Caco-2 (cell line): Measurements from ENCODE around the gene ALDH1A1. TPM values are rescaled to one million over a fixed set of nuclear protein-coding genes. Genes with fewer than 3 reads are reported as not detected.

Source experiments
- BruUV-seq: library from RNA; stranded (reverse); fragments of 400-500 nt; replicated peaks from 2 replicates; lab custom pipeline; 2021; lab: Mats Ljungman, UMichigan
- CTCF ChIA-PET: fragments of 300-600 bp; sonication (Branson Sonifier 250); formaldehyde crosslinking; loops from one replicate; lab custom pipeline; 2022; ENCODE audit warnings: antibody characterized with exemption; lab: Charles Lee
- POLR2A ChIA-PET: fragments of 300-600 bp; sonication (Branson Sonifier 250); formaldehyde crosslinking; loops from one replicate; lab custom pipeline; 2022; ENCODE audit warnings: antibody characterized with exemption; lab: Charles Lee
- DNase-seq, 2 experiments: peaks; one replicate each; pipeline versions ENCODE4 v3.0.0 to v3.0.0-alpha.2; 2020 to 2022
- H3K27me3 ChIP-seq: replicated peaks from 2 replicates; pipeline ENCODE4 v1.6.0; 2011; ENCODE audit warnings: low read length; ENCODE audit not compliant: control insufficient read depth, insufficient read depth
- H3K36me3 ChIP-seq: 2 replicates; pipeline ENCODE4 v1.5.1; 2011; ENCODE audit warnings: low read length; ENCODE audit not compliant: control insufficient read depth, insufficient read depth
- H3K4me1 ChIP-seq: fragments of 250-450 bp; sonication (Bioruptor Pico); 2 replicates; pipeline ENCODE4 v1.5.1; 2020; ENCODE audit warnings: mild to moderate bottlenecking
- H3K4me3 ChIP-seq: 2 replicates; pipeline ENCODE4 v1.5.1; 2011; ENCODE audit warnings: low read depth, mild to moderate bottlenecking, control low read depth, low read length
- H3K9me3 ChIP-seq: fragments of 250-450 bp; sonication (Bioruptor Pico); 2 replicates; pipeline ENCODE4 v1.5.1; 2020; ENCODE audit warnings: mild to moderate bottlenecking, moderate library complexity
- H3K27ac Mint-ChIP-seq: one replicate; pipeline ENCODE4 v1.8.0; 2022; ENCODE audit warnings: mixed read lengths; ENCODE audit not compliant: unreplicated experiment
- H3K27me3 Mint-ChIP-seq: one replicate; pipeline ENCODE4 v1.8.0; 2022; ENCODE audit warnings: mixed read lengths; ENCODE audit not compliant: insufficient read depth, unreplicated experiment
- H3K36me3 Mint-ChIP-seq: one replicate; pipeline ENCODE4 v1.8.0; 2022; ENCODE audit warnings: mild to moderate bottlenecking, mixed read lengths; ENCODE audit not compliant: insufficient read depth, unreplicated experiment
- H3K4me1 Mint-ChIP-seq: one replicate; pipeline ENCODE4 v1.8.0; 2022; ENCODE audit warnings: low read depth, mixed read lengths; ENCODE audit not compliant: unreplicated experiment
- H3K4me3 Mint-ChIP-seq: one replicate; pipeline ENCODE4 v1.8.0; 2022; ENCODE audit warnings: mild to moderate bottlenecking, moderate library complexity, mixed read lengths; ENCODE audit not compliant: unreplicated experiment
- H3K9me3 Mint-ChIP-seq: one replicate; pipeline ENCODE4 v1.8.0; 2022; ENCODE audit warnings: mixed read lengths; ENCODE audit not compliant: unreplicated experiment
- CTCF ChIP-seq, 2 experiments: fragments of 200-600 bp in 1 of 2; IDR thresholded peaks; 1 replicate in 1 of 2; 2 replicates in 1 of 2; pipeline versions ENCODE4 v1.5.1 to v1.8.0; 2011 to 2022; ENCODE audit warnings: antibody characterized with exemption in 1 of 2, control low read depth in 1 of 2, inconsistent platforms in 1 of 2, low read depth in 1 of 2, low read length in 1 of 2, mild to moderate bottlenecking in 1 of 2, moderate library complexity in 1 of 2; ENCODE audit not compliant: insufficient read depth in 1 of 2, severe bottlenecking in 1 of 2, unreplicated experiment in 1 of 2
- intact Hi-C: fragments of 100-400 bp; cut with micrococcal nuclease; formaldehyde crosslinking; loops from one replicate; pipeline ENCODE4 v1.10.0; 2022; ENCODE audit not compliant: unreplicated experiment
- total RNA-seq: library from RNA; stranded (reverse); gene quantifications from 2 replicates; pipeline ENCODE4 v1.2.3, GENCODE V29; 2022

ALDH1A1 gene
- total RNA-seq, 1 experiment from 2014 or later, result 119 TPM

- Histone ChIP-seq H3K36me3 (no peaks in the 10 kb centered on the region), H3K4me1 (no peaks in the 10 kb centered on the region), H3K4me3 (no peak overlapping the region), H3K27me3 (no peaks in the 10 kb centered on the region), H3K9me3 (no peaks in the 10 kb centered on the region)
- intact Hi-C loops, result loop anchor here (5.0 kb wide), 2 partner anchors 104 to 324 kb away; no protein-coding TSS in a partner anchor
- H3K27ac Mint-ChIP-seq, result no peak overlapping the region
- CTCF ChIA-PET, result interaction anchor here (1.9 kb wide), 1 partner anchor 224 kb away, joined by 7 read pairs; no protein-coding TSS in a partner anchor
- H3K4me3 Mint-ChIP-seq, result no peak overlapping the region
- no peak for TF ChIP-seq CTCF (IDR thresholded peaks at IDR 0.05; ENCODE audit: insufficient read depth in 1 of 2, low read depth in 1 of 2, low read length in 1 of 2, severe bottlenecking in 1 of 2, unreplicated experiment in 1 of 2)
- H3K36me3 Mint-ChIP-seq, result no peaks in the 10 kb centered on the region
- no peaks in the 10 kb centered on the region for H3K4me1 Mint-ChIP-seq
- H3K9me3 Mint-ChIP-seq, result no peaks in the 10 kb centered on the region
- BruUV-seq, result no TSS peak
- POLR2A ChIA-PET, result no interaction called here
- peak; percentile 35 to 74 for DNase-seq
- no peaks in the 10 kb centered on the region for H3K27me3 Mint-ChIP-seq
Measured at GRCh38 chr9:72858089-72858912, 94.6 kb downstream of the ALDH1A1 start.

- CTCF ChIA-PET, result interaction anchor here (0.7 to 1.9 kb wide), 4 partner anchors 14 to 224 kb away, joined by 3 to 7 read pairs (median 6); no protein-coding TSS in a partner anchor
- H3K36me3 ChIP-seq, result no peaks in the 10 kb centered on the region
- POLR2A ChIA-PET, result no interaction called here
Measured at GRCh38 chr9:72857624-72857996, 95.2 kb downstream of the ALDH1A1 start.

More at GRCh38 chr9:72857624-72857996, 95.2 kb downstream of the ALDH1A1 start:
- Histone ChIP-seq H3K9me3 (no peaks in the 10 kb centered on the region), H3K4me3 (no peak overlapping the region), H3K27me3 (no peaks in the 10 kb centered on the region), H3K4me1 (no peaks in the 10 kb centered on the region)
- no peaks in the 10 kb centered on the region for H3K4me1 Mint-ChIP-seq
- DNase-seq, result no peak
- H3K9me3 Mint-ChIP-seq, result no peaks in the 10 kb centered on the region
- no peak for TF ChIP-seq CTCF (IDR thresholded peaks at IDR 0.05; ENCODE audit: insufficient read depth in 1 of 2, low read depth in 1 of 2, low read length in 1 of 2, severe bottlenecking in 1 of 2, unreplicated experiment in 1 of 2)
- intact Hi-C loops, result loop anchor here (1.0 to 5.0 kb wide), 4 partner anchors 105 to 325 kb away; no protein-coding TSS in a partner anchor
- H3K27me3 Mint-ChIP-seq, result no peaks in the 10 kb centered on the region
- H3K36me3 Mint-ChIP-seq, result no peaks in the 10 kb centered on the region
- no peak overlapping the region for H3K27ac Mint-ChIP-seq
- no peak overlapping the region for H3K4me3 Mint-ChIP-seq
- BruUV-seq, result no TSS peak
